Stimulated activated CD8-positive, alpha-beta memory T cell treated with anti-CD3 and anti-CD28 coated beads, Interleukin-15, amount 100 ng/mL, for 4 hours (primary cell): ENCODE data around the gene DIRAS1.
A peak's percentile ranks its signal among the peaks of the same experiment; 100 is the strongest.

Experiments used
- DNase-seq, 2 donors: peaks; one replicate each; pipeline ENCODE4 v3.0.0-alpha.2; 2020; ENCODE audit warnings: low read depth in 2 of 2

Gene DIRAS1

DNA sequence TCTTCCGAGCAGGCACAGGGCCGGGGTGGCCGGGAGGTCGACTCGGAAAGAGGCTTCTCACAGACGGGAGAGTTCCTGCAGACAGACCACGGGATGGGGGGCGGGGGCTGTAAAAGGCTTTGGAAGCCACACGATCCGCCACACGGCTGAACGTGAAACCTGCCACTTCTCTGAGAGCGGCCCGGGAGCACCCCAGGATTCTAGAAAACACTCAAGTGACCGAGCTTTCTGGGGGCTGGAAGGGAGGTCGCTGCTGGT, 34.2 kb upstream of the DIRAS1 start:
- DNase-seq = no peak

DNA sequence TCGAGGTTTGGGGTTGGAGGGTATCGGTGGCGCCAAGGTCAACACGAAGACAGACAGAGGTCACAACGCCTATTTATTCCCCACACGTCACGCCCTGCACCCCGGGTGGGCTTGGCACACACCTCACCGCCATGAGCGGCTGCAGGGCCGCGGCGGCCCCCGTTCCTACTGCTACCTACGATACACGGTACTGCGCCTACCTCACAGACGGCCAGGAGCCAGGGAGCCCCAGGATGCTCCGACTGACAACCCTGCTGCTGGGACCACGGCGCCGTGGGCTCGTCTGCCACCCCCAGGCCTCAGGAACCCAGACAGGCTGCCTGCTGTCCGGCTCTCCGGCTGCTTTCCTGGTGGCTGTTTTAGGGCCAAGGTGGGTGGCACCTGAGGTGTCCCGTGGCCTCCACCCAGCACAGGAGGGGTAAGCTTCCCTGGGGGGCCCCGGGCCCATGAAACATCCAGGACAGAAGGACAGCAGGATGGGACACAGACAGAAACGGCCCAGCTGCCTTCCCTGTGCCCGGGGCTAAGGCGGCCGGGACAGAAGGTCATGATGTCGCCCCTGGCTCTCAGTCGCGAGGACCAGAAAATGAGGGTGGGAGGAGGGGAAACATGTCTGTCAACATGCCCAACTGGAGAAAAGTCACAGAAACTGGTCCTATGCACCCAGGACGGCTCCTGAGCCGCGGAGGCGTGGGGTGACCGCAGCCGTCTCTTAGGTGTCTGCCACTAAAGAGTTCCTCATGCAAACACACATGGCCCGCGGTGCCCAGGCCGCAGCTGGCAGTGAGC, 33.7 kb upstream of the DIRAS1 start:
- no peak for DNase-seq

DNA sequence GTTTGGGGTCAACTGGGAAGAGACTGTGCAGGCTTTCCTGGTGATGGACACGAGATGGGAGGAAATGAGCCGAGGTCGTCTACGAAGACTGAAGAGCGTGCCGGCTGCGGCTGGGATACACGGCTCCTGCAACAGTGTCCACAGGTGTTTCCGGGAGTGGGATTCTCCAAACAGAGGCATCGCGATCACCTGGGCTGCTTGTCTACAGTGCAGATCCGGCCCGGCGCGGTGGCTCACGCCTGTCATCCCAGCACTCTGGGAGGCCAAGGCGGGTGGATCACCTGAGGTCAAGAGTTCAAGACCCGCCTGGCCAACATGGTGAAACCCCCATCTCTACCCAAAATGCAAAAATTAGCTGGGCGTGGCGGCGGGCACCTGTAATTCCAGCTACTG, 30.3 kb upstream of the DIRAS1 start:
- no peak for DNase-seq

DNA sequence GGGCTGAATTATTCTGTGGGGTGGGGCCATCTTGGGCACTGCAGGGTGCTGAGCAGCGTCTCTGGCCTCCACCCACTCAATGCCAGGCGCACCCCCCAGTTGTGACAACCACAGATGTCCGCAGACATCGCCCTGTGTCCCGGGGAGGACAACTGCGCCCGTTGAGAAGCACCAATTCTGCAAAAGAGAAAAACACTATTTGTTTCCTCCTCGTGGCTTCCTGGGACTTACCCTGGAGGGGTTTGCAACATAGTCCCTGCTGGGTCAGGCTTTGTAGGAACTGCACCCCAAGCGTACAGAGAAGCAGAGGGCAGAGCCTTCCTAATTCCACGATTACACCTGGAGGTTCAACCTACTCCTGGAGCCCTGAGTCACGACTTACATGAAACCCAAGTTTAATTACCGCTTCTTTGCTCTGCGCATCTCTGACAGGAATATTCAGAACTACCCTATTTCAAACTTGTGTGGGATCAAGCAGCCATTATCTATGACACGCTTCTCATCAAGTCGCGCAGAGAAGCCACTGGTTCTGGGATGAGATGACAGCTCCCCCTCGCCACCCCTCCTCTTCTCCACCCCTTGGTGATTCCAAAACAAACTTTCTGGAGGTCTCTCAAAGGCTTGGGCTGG, 29.8 kb upstream of the DIRAS1 start:
- DNase-seq = no peak

DNA sequence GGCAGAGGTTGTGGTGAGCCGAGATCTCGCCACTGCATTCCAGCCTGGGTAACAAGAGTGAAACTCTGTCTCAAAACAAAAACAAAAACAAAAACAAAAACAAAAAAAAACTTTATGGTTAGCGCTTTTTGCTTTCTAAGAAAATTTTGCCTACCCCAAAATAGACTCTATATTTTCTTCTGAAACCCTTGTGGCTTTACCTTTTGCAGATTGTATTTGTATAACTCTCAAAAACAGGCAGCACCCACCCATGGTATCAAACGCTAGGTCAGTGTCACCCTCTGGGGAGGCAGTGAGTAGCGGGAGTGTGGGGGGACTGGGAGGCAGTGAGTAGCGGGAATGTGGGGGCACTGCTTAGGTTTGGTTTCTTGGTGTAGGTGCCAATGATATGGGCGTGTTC, 26.2 kb upstream of the DIRAS1 start:
- DNase-seq = no peak

DNA sequence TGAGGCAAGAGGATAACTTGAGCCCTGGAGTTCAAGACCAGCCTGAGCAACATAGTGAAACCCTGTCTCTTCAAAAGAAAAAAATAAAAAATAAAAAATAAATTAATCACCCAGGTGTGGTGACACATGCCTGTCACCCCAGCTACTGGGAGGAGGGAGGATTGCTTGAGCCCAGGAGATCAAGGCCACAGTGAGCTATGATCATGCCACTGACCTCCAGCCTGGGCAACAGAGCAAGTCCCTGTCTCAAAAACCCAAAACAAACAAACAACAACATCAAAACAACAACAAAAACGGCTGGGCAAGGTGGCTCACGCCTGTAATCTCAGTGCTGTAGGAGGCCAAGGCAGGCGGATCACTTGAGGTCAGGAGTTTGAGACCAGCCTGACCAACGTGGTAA, 22.9 kb upstream of the DIRAS1 start:
- DNase-seq = no peak

DNA sequence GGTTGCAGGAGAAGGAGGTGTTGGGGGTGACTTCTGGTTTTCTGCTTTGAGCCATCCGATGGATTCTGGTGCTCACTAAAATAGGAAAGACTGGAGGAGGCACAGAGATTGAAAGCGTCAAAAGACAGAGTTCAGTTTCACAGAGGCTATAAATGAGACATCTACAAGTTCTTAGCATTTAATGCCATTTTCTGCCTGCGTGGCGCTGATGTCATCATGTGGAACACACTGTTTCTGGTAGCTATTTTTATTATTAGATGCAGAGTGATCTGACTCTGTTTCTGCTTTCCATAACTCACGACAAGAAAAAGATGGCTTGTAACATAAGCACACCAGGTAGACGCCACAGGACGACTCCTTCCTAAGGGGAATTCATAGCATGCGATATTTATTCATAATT, 21.9 kb upstream of the DIRAS1 start:
- DNase-seq = no peak

DNA sequence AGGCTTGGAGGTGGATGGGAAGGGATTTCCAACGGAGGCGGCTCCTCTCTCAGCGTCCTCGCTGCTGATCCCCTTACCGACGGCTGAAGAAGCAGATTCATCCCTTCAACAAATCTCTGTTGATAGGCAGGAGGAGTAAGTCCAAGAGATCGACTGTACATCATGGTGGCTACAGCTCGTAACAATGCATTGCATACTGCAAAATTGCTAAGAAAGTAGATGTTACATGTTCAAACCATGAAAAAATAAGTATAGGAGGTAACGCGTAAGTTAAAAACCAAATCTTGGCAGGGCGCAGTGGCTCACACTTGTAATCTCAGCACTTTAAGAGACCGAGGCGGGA, 19.1 kb upstream of the DIRAS1 start:
- no peak for DNase-seq

DNA sequence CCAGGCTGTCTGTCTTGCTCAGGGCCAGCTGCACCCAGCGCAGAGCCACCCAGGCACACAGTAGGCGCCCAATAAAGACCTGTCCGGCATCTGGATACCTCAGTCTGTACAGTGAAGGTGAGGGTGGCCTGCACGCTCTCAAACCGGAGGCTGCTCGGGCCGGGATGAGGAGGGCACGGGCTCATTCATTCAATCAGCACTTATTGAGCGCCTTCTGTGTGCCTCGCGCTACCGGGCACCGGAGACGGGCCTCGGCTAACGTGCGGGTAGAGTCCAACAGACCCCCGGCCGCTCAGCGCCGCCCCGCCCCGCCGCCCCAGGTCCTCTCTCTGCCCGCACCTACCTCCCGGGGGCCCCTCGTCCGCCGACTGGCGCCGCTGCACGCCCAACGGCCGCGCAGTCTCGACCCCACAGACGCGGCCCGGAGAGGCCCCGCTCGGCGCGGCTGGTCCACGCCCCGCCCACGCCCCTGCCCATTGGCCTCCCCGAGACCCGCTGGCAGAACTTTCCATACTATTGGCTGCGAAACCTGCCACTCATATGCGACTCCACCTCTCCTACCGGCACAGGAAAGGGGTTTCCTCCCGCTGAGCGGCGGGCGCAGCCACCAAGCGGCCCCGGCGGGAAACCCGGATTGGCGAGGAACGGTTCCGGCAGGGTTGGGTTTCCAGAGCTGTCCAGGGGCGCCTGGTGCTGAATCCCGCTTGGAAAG, 18.6 kb upstream of the DIRAS1 start, which contains the start of gene SLC39A3:
SLC39A3 (minus strand) TSS at position 416 of the 712 bp plus-strand sequence. CDS start 2,760 bp downstream, outside the sequence.
- DNase-seq = peak; percentile 97 to 99

DNA sequence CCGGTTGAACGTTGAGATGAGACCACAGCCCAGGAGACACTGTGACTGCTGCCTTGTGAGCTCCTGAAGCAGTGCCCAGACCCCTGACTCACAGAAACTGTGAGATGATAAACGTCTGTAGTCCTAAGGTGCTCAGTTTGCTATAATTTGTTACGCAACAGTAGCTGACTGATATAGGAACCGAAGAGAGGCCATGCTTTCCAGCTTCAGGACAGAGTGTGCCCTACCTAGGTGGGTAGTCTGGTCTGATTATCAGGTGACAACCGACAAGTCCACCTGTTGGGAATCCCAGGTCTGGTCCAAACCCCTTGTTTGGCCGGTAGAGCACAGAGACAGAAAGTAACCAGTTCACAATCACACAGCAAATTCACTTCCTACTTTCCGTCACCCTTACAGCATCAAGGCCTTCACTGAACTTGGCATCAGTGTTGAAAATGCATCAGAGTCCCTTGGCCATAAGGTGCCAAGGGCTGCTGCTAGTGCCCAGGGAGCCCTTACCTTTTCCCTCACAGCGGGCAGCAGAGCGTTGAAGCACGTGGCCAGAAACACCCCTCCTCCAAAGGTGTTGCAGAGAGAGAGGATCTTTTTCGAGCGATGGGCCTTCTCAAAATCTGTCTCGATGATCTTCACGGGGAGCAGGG, 15.5 kb upstream of the DIRAS1 start:
- DNase-seq = no peak

DNA sequence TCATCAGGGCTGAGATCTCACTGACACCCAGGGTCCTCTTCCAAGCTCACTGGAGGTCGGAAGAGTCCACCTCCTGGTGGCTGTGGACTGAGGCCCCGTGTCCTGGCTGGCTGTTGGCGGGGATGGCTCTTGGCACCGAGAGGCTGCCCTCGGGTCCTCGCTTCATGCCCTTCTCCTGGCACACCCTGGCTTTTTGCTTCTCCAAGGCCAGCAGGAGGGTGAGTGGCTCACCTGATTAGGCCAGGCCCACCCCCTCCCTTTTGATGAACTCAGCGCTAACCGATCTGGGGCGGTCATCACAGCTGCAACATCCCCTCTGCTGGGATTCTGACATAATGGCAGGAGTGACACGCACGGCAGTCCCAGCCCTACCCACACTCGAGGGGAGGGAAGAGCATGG, 14.2 kb upstream of the DIRAS1 start:
- DNase-seq = no peak

DNA sequence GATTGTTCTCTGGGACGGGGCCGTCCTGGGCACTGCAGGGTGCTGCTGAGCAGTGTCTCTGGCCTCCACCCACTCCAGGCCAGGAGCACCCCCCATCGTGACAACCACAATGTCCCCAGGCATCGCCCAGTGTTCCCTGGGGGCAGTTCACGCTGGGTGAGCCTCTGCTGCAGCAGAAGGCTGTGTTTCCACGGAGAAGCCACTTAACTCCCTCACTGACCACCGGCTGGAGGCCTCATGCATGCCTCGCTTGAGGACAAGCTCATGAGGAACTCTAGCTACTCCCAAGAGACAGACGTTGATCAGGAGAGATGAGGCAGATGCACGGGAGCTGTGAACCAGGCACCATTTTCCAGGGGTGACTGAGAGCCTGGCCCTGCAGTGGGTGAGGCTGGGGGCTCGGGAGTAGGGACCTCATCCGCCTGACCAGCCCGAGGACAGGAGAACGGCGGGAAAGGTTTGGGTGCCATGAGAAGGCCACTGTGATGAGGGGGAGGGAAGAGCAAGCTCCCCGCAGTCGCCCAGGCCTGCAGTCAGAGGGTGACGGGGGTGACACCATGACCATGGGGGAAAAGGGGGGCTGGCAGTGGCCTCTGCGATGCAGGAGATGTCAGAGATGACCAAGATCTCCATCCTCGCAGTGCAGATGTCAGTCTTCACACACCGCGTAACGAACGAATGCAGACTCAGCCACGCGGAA, 13.6 kb upstream of the DIRAS1 start:
- no peak for DNase-seq

DNA sequence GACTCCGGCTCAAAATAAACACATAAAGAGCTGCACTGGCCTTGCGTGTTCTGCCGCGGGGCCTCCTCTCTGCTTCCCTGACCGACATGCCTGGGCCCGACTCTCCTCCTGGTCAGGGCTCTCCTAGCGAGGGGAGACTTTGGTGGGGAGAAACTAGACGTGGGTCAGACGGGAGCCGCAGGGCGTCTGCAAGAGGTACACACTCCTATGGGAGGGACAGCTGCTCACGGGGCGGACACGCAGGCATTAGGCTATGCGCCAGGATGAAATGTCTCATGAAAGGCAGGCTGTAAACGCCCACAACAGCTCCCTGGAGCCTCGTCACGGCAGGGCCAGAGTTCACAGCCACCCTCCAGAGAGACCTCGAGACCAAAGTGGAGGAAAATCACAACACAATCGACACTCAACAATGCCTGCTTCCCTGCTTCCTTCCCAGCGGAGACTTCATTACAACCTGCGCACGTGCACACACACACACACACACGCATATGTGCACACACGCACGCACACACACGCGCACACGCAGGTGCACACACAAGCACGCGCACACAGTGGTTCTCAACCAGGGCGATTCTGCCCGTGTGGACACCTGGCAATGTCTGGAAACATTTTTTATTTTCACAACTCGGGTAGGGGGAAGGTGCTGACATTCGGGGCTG, 12.9 kb upstream of the DIRAS1 start:
- no peak for DNase-seq

DNA sequence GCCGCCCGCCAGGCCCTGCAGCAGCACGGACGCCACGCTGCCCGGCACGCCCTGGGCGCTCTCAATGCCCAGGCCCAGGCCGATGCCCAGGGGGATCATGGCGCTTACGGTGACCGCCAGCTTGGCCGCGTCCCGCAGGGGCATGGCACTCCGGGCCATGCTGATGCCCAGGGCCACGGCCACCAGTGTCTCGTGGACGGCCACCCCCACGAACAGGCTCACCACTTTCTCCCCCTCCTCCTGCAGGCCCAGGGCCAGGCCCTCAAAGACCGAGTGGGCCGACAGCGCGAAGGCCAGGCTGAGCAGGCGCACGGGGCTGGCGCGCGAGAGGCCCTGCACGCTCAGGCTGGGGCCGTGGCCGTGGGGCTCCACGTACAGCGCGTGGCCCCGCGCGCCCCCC, 11.7 kb upstream of the DIRAS1 start:
- no peak for DNase-seq

DNA sequence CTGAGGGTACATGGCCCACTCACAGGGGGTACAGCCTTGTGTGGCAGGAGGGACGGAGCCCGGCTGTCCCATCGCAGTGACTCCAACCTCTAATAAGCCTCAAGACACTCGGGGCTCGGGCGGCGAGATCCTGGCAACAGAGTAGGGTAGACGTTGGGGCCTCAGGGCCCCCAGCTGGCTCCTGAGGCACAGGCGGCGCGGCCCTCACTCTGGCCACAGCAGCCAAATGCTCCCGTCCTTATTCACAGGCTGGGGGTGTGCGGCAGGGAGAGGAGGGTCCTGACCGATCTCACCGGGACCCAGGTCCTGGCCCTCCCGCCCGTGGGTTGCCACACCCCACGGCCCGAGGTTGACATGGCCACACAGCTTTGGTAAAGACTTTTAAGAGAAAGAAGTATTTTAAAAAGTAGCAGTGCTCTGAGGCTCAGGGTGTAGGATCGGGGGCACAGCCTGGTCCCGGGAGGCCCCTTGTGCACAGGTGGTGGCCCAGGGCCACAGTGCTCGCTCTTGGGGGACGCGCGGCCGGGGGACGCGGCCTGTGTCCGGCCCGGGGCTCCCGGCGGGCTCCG, 11.1 kb upstream of the DIRAS1 start:
- DNase-seq = no peak

DNA sequence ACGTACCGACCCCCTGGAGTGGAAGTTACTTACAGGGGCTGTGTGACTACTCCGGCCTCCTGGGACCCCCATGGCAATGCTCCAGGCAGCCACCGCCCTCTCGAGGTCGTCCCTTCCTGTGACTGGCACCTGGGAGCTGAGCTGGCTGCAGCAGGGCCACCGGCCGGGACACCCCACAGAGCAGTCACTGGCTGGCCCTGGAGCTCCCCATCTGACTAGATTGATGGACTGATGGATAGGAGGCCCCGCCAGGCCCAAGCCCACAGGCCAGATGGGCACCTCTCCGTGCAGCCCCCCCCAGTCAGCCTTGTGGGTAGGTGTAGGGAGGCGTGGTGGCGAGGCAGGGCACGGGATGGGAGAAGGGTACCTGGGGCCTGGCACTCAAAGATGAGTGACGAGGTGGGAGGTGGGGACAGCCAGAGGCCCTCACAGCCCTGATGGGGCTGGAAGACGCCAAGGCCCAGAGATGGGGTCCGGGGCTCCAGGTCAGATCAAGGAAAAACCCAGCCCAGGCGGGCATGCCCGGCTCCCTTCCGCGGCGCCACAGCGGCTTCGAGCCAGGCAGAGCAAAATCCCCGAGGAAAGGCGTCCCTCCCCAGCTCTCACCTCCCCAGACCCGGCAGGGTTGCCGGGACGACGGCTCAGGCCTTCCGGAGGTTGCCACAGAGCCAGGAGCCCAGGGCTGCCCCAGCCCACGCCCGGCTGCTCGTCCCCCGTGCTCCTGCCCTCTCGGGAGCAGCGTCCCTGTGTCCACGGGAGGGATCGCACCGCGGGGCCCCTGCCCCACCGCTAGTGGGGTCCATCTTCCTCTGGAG, 10.2 kb upstream of the DIRAS1 start:
- DNase-seq = no peak

DNA sequence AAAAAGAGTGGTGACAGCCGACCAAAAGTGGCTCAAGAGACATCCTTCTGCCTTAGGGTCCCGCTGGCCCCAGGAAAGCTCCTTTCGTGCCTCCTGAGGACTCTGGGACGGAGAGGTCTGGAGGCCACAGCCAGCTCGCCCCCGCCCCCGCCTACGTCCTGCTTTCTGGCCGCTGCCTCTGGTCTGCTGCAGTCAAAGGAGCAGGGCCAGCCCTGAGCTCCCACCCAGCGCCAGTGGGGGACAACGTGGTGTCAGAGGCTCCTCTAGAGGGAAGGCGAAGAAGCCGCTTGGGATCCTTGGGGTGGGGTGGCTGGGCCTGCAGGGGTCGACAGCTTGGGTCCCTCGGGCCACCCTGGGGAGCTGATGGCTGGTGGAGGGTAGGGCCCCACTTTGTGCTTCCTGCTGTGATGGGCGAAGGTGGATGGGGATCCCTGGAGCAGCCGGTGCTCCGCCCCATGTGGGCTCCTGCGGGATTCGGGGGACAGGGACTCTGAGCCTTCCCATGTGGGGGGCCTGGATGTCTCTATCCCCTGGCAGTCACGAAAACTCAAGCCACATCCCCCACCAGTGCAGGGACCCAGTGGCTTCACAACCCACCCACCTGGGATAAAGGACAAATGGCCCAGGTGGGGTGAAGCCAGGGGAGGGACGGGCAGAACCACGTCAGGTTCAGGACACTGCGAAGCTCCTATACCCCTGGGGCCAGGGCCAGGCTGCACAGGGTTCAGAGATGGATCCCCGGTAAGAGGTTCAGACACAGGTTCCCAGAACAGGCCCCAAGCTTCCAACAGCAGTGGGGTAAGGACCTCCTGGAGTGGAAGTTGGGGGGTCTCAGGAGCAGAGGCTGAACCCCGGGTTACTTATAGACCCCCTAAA, 9.0 kb upstream of the DIRAS1 start:
- no peak for DNase-seq

DNA sequence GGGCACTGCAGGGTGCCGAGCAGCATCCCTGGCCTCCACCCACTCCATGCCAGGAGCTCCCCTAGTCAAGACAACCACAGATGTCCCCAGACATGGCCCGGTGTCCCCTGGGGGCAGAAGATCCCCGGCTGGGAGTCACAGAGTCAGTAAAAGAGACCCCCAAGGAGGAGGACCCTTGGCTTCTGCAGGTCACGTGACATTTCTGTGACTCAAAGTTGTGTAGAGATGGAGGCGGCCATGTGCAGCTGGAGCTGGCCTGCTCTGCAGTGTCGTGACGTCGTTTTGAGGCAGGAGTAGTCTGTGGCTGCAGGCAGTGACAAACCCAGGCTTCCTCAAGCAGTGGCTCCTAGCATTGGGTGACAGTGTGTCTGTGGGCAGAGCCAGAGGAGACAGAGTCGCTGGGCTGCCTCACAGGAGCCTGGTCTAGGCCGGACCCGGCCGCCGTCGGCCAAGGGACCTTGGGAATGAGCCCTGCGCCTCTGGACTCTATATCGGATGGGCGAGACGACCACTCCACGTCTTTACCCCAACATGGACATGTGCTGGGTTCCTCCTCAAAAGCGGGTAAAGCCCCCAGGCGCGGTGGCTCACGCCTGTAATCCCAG, 7.7 kb upstream of the DIRAS1 start:
- no peak for DNase-seq

DNA sequence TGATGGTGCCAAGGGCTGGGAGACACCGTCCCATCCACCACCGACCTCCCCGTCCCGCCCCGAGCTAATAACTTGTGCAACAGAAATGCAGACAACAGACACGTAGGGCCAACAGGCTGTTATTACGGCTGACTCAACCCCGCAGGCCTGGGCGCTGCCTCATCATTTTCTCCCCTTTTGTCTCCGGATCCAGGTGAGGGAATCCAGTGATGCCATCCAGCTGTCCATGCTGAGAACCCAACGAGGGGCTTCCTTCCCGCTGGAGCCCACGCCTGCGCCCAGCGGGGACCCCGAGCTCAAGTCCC, 6.4 kb upstream of the DIRAS1 start:
- no peak for DNase-seq
